Dedifferentiated amniotic fluid mesenchymal stem cell (primary cell): ENCODE results near the gene CCDC34.
A peak's percentile ranks its signal among the peaks of the same experiment; 100 is the strongest.
"Not testable (repeated sequence)": the region's sequence is repeated elsewhere in the genome, so short reads cannot be mapped to it uniquely, and the experiment has no call there.

ENCODE experiments used
- DNase-seq: peaks from one replicate; pipeline ENCODE4 v3.0.0-alpha.2; 2016; ENCODE audit errors: extremely low spot score

The CCDC34 gene

DNA sequence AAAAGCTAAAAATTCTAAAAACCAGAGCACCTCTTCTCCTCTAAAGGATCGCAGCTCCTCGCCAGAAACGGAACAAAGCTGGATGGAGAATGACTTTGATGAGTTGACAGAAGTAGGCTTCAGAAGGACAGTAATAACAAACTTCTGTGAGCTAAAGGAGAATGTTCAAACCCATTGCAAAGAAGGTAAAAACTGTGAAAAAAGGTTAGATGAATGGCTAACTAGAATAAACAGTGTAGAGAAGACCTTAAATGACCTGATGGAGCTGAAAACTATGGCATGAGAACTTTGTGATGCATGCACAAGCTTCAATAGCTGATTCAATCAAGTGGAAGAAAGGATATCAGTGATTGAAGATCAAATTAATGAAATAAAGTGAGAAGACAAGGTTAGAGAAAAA, 40.8 kb downstream of the CCDC34 start:
- not testable (repeated sequence) for DNase-seq

DNA sequence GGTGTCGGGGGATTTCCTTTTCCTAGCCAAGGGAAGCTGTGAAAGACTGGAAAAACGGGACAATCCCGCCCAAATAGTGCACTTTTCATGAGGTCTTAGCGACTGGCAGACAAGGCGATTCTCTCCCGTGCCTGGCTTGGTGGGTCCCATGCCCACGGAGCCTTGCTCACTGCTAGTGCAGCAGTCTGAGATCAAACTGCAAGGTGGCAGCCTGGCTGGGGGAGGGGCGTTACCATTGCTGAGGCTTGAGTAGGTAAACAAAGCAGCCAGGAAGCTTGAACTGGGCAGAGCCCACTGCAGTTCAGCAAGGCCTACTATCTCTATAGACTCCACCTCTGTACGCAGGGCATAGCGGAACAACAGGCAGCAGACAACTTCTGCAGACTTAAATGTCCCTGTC, 41.7 kb downstream of the CCDC34 start:
- not testable (repeated sequence) for DNase-seq

DNA sequence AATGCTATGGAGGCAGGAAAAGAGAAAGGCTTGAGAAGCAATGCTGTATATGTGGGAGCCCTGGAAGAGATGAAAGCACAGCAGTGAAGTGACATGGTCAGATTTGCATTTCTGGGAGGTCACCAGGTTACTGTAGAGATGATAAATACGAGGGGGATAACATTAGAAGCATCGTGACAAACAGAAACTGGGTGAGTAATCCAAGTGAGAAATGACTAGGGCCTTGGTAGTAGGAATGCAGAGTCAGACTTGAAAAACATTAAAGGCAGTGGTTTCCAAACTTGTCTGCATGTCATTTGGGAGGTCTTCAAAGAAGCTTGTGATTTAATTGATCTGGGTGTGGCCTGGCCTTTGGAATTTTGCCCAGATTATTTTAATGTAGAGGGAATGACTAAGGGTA, 43.9 kb downstream of the CCDC34 start:
- peak; percentile 36 for DNase-seq

DNA sequence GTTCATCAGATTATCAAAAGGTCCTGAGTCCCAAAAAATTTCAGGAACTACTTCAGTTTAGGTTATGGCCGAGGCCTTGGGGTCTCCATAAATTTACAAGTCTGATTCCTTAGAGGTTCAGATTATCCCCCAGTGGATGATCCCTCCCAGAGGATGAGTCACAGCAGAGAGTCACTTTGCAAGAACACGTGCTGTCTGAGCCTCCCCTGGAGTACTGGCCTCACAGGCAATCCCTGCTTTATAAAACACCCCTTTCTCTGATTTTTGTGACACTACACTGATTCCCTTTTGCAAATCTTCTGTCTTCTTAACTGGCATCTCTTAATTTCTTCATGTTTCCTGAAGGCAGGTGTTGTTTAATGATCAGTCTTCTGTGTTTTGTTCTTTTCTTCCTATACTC, 45.3 kb downstream of the CCDC34 start:
- no peak for DNase-seq

DNA sequence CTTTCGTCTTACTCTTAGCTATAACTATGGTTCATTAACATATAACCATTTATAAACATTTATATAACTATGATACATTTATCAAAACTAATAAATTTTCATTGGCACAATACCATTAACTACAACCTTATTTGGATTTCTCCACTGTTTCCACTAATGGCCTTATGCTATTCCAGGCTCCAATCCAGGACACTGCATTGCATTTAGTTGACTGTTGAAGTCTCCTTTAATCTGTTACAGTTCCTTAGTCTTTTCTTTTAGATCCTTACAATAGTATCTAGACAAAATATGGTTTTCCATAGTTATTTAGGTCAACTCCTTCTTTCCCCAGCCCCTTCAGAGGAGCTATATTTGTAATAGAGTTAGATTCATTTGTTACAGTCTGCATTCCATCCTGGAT, 47.2 kb downstream of the CCDC34 start:
- DNase-seq, result no peak

DNA sequence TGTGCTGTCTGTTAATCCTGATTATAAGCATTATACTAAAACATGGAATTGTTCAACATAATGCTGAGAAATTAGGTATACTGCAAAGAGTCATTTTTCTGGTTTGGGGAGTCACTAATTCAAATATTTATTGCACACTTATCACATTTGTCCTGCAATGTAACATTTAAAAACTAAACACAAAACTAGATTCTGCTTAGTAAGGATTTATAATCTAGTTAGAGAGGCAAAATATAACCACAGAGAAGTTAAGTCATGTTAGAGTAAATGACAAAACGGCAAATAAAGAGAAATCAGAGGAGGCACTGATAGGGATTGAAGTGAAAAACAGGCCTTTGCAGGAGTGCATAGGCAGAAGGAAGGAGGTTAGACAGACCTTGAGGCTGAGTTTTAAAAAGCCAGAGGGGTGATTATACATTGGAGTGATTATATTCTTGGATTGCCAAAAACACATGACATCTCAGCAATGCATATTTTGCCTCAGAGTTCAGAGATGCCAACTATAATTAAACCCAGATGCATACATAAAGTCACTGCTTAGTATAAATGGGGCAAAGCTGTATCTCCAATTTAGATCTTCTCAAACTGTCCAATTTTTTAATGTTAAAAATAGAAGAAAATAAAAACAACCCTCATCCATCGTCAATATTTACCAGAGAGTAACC, 49.7 kb downstream of the CCDC34 start:
- peak; percentile 84 for DNase-seq

DNA sequence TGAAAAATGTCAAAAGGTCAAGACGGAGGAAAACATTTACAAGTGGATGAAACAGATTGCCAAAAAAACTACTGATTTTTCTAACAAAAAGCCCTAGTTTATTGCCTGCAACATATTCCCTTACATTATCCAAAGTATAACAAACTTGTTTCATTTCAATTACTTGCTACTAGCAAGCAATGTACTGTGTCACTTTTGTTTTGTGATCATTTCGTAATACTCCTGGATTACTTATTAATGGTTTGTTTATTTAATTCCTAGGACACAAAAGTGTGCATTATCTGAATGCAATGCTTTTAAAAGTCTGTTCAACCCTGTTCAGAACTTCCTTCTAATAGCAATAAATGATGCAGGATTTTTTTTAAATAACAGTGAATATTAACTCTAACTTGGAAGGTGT, 50.9 kb downstream of the CCDC34 start:
- DNase-seq, result no peak

DNA sequence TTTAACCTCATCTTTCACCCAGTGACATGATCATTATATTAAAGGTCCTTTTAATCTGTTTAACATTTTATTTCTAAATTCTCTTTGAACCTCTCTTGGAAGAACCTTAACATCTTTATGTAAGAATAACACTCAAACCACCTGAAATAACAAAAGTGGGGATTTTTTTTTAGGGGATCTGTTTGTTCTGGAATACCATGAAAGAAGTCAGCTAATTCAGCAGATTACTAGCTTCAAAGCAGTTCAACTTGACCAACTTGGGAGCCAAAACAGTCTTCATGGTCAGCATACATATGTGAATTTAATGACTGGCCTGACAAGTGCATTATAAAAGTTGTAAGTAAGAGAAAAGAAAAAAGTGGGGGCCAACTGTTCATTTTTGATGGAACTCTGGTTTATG, 52.3 kb downstream of the CCDC34 start:
- no peak for DNase-seq

DNA sequence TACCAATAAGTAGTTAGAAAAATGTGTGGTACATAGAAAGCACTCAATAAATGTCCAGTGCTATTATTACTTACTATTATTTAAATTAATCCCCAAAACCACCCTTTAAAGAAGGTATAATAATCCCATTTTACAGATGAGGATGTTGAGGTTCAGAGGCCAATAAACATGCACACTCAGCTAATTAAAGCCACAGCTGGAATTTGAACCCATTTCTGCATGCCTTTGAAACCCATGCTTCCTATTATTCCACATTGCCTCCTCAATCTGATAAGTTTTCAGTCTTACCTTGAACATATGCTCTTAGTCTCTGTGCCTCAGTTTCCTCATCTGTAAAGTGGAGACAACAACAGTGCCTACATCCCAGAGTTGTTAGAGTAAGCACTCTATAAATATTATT, 52.8 kb downstream of the CCDC34 start:
- DNase-seq, result no peak

- no peak for DNase-seq
These were observed 54.0 kb downstream of the CCDC34 start for GRCh38 chr11:27309046-27309445.

DNA sequence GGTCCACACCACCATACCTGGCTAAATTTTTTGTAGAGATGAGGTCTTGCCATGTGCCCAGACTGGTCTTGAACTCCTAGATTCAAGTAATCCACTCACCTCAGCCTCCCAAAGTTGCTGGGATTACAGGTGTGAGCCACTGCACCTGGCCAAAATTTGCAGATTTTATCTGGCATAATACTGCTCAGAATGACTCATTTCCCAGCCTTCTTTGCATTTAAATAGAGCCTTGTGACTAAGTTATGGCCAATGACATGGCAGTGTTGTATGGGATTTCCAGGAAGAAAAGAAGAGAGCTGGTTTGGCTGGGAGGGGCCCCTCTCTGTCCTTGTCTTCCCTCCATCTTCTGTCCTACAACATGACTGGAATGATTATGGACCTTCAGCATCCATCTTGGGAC, 55.8 kb downstream of the CCDC34 start:
- DNase-seq, result no peak

DNA sequence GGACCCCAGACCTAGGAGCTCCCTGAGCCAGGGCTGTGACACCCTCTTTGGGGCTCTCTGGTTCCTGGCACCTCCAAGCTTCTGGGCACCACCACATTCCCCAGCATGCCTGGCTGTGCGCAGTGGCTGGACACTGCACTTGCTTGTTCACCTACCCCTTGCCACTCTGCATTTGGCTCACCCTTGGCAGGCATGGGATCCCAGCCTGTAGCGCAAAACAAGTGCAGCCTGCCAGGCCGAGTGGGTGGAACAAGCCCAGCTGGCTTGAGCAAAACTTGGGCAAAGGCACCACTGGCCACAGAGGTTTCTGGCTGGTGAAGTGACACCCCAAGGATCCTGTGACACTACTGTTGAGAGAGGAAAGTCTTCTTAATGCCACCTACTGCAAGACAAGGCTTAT, 57.3 kb downstream of the CCDC34 start:
- no peak for DNase-seq

GRCh38 chr11:27304514-27304913, 58.5 kb downstream of the CCDC34 start:
- DNase-seq, result no peak

DNA sequence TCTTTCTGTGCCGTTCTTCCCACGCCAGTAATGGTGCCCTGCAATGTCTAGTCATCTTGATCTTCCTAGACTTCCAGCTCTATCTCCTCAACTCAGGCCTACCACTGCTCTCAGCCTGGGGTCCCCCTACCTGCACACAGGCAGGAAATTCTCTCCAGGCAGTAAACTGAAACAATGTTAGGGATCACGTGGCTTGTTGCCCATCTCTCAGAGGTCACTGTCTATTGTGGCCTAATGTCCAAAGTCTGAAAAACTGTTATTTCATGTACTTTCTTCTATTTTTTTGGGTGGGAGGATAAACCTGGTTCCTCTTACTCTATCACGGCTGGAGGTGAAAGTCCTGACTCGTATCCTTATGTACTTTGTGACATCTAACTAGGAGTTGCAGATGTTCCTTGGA, 59.1 kb downstream of the CCDC34 start:
- DNase-seq, result no peak

DNA sequence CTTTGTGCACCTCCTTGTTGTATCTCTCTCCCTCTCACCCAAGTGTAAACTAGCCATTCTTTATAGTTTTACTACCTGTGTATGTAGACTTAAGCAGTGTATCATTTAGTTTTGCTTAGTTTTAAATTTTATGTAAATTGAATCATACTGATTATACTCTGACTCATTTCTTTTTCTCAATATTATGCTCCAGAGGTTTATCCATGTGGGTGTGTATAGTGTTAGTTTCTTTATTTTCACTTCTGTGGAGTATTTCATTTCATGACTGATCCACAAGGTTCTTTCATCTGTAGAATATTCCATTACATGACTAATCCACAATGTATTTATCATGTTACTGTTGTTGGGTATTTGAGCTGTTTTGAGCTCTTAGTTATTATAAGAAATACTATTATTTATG, 62.0 kb downstream of the CCDC34 start:
- no peak for DNase-seq

- no peak for DNase-seq
These were observed 65.4 kb downstream of the CCDC34 start for GRCh38 chr11:27297616-27298015.

- DNase-seq, result peak; percentile 58
These were observed 66.5 kb downstream of the CCDC34 start for GRCh38 chr11:27296497-27296896.

DNA sequence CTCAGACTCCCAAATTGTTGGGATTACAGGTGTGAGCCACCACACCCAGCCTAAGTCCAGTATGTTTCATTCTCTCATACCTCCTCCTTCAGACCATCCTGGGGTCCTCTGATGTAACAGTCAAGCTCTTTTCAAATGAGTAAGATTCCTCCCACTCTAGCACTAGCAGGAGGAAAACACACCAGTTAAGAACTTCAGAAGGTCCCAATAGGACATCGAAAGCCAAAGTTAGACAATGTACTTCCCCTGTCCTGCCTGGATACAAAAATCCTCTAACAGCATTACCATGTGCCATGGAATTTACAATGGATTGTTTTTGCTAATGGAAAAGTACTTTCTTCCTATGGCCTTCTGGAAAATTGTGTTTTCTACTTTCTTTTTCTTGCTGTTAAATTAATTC, 67.1 kb downstream of the CCDC34 start:
- no peak for DNase-seq

DNA sequence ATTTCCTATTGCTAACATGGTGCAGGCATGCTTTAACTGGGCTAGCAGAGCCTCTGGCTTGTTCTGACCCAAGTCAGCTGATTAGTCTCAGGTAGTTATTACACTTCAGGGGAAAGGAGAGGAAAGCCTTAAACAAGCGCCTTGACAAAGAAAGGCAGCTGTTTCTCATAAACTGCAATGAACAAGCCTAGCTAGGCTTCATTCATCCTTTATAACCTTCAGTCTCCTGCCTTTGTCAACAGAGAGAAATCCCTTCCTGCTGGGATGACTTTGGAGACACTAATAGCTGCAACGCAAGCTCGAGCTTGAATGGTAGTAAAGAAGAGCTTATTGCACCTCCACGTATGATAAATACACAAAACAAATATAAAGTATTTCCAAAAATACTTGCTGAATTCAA, 68.4 kb downstream of the CCDC34 start:
- no peak for DNase-seq

DNA sequence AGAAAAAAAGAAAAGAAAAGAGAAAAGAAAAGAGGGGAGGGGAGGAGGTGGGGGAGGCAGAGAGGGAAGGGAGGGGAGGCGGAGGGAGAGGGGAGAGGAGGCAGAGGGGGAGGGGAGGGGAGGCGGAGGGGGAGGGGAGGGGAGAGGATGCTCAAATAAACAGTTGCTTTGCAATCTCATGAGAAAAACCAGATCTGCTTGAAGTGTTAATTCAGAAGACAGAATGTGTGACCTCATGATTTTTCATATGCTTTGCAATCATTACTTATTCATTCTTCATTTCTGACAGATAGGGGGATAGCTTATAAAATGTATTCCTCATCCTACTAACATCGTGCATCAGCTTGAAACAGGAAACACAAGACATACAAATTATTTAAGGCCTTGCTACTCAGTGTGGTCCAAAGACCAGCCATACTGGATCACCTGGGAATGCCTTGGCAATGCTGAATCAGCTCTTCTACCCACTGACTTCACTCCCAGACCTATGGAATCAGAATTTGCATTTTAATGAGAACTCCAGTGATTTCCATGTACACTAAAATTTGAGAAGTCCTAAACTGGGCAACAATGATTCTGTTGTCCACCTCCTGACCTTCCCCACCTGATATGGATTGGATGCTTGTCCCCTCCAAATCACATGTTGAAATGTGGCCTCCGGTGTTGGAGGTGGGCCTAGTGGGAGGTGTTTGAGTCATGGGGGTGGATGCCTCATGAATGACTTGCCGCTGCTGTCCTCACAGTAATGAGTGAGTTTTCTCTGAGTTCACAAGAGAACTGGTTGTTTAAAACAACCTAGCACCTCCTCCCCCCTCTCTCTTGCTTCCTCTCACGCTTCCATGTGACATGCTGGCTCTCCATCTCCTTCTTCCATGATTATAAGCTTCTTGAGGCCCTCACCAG, 69.2 kb downstream of the CCDC34 start:
- DNase-seq, result no peak

GRCh38 chr11:27292637-27293010, 70.4 kb downstream of the CCDC34 start:
- no peak for DNase-seq

- no peak for DNase-seq
These were observed 70.9 kb downstream of the CCDC34 start for GRCh38 chr11:27291954-27292636.
